HG03442 (cell line): Measurements from ENCODE around the gene LMOD1.
"Not testable (repeated sequence)": the region's sequence is repeated elsewhere in the genome, so short reads cannot be mapped to it uniquely, and the experiment has no call there.

Experiments used
- ATAC-seq: cut with Tn5 transposase; IDR thresholded peaks from one replicate; pipeline ENCODE4 v1.9.1; 2021; ENCODE audit warnings: mild to moderate bottlenecking, moderate library complexity; ENCODE audit not compliant: unreplicated experiment

The LMOD1 gene

GRCh38 chr1:201946224-201946908 is at the start of gene LMOD1:
Gene LMOD1 (minus strand): TSS chr1:201946548. CDS start chr1:201946340, 208 bp downstream.
- ATAC-seq, result no peak

GRCh38 chr1:201990427-201990826 is 44.1 kb upstream of the LMOD1 start:
- ATAC-seq, result no peak

GRCh38 chr1:201989354-201990128 is 43.2 kb upstream of the LMOD1 start:
- ATAC-seq, result no peak

DNA sequence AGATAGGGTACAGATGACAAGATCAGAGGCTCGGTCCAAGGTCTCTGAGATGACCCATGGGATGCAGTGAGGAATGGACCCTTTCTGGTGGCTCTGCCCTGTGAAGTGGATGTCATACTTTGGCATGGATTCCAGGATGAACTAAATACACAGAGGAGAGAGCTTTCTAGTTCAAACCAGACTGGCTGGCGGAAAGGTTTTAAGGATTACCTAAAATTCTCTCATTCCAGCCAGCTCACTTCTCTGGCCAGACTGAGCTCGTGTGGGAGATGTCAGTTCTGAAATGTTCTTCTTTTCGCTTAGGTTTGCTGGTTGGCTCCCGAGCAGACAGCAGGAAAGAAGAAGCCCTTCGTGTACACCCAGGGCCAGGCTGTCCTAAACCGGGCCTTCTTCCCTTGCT is 42.3 kb upstream of the LMOD1 start:
- no peak for ATAC-seq

- ATAC-seq, result no peak
Measured at GRCh38 chr1:201985355-201985754, 39.0 kb upstream of the LMOD1 start.

GRCh38 chr1:201984446-201984845 is 38.1 kb upstream of the LMOD1 start:
- no peak for ATAC-seq

GRCh38 chr1:201983380-201983805 is 37.0 kb upstream of the LMOD1 start:
- ATAC-seq, result no peak

DNA sequence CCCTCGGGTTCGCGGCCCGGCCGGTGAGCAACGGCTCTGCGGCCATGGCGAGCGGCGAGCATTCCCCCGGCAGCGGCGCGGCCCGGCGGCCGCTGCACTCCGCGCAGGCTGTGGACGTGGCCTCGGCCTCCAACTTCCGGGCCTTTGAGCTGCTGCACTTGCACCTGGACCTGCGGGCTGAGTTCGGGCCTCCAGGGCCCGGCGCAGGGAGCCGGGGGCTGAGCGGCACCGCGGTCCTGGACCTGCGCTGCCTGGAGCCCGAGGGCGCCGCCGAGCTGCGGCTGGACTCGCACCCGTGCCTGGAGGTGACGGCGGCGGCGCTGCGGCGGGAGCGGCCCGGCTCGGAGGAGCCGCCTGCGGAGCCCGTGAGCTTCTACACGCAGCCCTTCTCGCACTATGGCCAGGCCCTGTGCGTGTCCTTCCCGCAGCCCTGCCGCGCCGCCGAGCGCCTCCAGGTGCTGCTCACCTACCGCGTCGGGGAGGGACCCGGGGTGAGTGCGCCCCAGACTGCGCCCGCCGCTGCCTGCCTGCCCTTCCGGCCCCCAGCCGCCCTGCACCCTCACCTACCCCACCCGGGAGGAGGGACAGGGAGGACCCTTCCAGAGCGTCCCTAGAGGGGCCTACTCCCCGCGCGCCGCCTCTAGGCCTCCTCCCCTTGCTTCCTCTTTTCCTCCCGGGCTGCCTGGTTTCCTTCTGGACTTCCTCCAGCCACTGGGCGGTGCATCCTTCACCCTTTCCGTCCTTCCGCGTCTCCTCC is 36.5 kb upstream of the LMOD1 start, which contains the start of gene RNPEP:
Gene RNPEP (plus strand): TSS at position 26 of the 757 bp plus-strand sequence. CDS start 19 bp downstream, at position 45.
- ATAC-seq, result peak; percentile 74

DNA sequence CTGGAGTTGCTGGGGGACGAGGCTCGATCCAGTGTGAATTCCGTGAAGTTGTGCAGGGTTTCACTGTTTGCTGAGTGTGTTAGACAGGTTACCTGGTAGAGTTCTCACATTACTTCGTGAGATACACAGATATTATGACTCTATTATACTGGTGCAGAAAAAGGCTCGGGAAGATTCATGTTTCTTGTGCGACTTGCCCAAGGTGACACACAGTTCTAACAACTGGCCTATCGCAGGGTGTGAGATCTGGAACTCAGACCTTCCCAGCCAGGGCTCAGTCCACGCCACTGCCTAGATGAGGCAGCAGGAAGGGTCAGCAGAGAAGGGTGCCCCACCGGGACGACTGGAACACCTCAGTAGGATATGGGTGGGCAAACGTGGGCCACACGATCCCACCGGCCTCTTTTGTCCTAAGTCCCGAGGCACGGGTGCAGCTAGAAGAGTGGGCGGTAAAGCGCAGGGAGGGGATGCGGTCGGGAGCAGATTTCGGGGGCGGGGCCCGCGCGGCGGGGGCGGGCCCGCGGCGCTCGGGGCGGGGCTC is 35.8 kb upstream of the LMOD1 start:
- ATAC-seq, result no peak

DNA sequence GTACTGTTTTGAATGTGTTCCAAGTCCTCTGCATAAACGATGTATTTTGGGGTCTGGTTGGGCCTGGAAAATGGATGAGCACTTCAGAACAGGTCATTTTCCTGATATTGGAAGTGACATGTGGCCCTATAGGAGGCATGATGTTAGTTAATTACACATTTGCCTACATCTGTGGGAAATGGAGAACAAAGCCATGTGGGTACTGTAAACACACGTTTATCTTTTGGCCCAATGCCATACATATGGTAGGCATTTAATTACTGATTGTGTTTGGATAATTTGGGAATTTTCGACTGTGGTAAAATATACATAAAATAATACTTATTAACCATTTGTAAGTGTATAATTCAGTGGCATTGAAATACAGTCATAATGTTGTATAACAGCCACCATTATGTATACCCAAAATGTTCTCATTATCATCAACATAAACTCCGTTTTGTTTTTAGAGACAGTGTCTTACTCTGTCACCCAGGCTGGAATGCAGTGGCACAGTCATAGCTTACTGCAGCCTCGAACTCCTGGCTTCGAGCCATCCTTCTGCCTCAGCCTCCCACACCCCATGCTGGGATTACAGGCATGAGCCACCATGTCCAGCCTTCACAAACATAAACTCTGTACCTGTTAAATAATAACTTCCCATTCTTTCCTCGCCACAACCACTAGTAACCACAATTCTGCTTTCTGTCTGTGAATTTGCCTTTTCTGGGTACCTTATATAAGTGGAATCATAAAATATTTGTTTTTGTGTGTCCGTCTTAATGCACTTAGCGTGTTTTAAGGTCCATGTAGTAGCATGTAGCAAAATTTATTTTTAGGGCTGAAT is 24.2 kb upstream of the LMOD1 start:
- no peak for ATAC-seq

- ATAC-seq, result no peak
Measured at GRCh38 chr1:201968202-201968925, 22.0 kb upstream of the LMOD1 start.

- no peak for ATAC-seq
Measured at GRCh38 chr1:201966171-201966570, 19.8 kb upstream of the LMOD1 start.

GRCh38 chr1:201964261-201964660 is 17.9 kb upstream of the LMOD1 start:
- no peak for ATAC-seq

DNA sequence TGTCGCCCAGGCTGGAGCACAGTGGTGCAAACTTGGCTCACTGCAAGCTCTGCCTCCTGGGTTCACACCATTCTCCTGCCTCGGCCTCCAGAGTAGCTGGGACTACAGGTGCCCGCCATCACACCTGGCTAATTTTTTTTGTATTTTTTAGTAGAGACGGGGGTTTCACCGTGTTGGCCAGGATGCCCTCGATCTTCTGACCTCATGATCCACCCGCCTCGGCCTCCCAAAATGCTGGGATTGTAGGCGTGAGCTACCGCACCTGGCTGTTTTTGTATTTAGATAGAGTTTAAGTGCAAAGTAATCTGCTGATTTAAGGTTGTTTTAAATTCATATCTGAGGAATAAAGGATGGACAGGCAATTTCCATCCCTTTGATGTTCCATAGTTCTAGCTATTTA is 16.0 kb upstream of the LMOD1 start:
- not testable (repeated sequence) for ATAC-seq

DNA sequence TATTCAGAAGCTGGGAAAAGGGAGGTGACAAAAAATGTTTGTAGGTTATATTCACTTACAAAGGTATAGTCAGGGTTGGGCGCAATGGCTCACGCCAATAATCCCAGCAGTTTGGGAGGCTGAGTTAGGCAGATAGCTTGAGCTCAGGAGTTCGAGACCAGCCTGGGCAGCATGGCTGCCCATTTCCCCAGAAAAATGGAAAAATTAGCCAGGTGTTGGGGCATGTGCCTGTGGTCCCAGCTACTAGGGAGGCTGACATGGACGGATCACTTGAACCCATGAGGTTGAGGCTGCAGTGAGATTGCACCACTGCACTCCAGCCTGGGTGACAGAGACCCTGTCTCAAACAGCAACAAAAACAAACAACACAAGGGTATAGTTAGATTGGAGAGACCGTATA is 12.0 kb upstream of the LMOD1 start:
- no peak for ATAC-seq

GRCh38 chr1:201955729-201956143 is 9.4 kb upstream of the LMOD1 start:
- ATAC-seq, result peak; percentile 30

- ATAC-seq, result peak; percentile 97
Measured at GRCh38 chr1:201955009-201955728, 8.8 kb upstream of the LMOD1 start, which contains the start of gene TIMM17A. Gene TIMM17A (plus strand): TSS chr1:201955503. CDS start chr1:201955527, 24 bp downstream.

DNA sequence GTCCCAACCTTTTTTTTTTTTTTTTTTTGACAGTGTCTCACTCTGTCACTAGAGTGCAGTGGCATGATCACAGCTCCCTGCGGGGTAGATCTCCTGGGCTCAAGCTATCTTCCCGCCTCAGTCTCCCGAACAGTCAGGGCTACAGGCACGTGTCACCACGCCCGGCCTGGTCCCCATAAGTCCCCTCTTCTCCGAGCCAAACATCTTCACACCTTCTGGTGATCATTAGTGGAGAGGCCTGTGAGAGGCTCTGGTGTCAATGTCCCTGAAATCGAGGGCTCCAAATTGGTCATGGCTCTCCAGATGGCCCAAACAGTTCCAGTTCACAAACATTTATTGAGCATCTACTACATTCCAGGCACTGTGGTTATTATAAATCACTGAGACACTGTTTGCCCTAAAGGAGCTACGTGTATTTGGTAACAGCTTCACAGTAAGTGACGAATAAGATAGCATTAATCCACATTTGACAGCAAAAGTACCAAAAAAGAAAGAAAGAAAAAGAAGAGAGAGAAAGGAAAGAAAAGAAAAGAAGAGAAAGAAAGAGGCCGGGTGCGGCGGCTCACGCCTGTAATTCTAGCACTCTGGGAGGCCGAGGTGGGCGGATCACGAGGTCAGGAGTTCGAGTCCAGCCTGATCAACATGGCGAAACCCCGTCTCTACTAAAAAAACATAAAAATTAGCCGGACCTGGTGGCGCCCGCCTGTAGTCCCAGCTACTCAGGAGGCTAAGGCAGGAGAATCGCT is 8.1 kb upstream of the LMOD1 start:
- no peak for ATAC-seq
